Rectal smooth muscle tissue (tissue), 1 donor: ENCODE results near the gene EXOSC5.

Experiments used
- H3K27ac ChIP-seq: one replicate; pipeline ENCODE4 v1.7.0; 2013; ENCODE audit warnings: low read depth, low read length, inconsistent platforms
- H3K27me3 ChIP-seq: one replicate; pipeline ENCODE4 v1.7.0; 2013; ENCODE audit warnings: low read length; ENCODE audit not compliant: control insufficient read depth, insufficient read depth
- H3K36me3 ChIP-seq: one replicate; pipeline ENCODE4 v1.7.0; 2013; ENCODE audit warnings: low read length; ENCODE audit not compliant: control insufficient read depth, insufficient read depth
- H3K4me1 ChIP-seq: one replicate; pipeline ENCODE4 v1.7.0; 2013; ENCODE audit warnings: low read length; ENCODE audit not compliant: control insufficient read depth, insufficient read depth
- H3K4me3 ChIP-seq: one replicate; pipeline ENCODE4 v1.7.0; 2013; ENCODE audit warnings: low read length
- H3K9ac ChIP-seq: one replicate; pipeline ENCODE4 v1.7.0; 2013; ENCODE audit warnings: low read length

Gene EXOSC5

DNA sequence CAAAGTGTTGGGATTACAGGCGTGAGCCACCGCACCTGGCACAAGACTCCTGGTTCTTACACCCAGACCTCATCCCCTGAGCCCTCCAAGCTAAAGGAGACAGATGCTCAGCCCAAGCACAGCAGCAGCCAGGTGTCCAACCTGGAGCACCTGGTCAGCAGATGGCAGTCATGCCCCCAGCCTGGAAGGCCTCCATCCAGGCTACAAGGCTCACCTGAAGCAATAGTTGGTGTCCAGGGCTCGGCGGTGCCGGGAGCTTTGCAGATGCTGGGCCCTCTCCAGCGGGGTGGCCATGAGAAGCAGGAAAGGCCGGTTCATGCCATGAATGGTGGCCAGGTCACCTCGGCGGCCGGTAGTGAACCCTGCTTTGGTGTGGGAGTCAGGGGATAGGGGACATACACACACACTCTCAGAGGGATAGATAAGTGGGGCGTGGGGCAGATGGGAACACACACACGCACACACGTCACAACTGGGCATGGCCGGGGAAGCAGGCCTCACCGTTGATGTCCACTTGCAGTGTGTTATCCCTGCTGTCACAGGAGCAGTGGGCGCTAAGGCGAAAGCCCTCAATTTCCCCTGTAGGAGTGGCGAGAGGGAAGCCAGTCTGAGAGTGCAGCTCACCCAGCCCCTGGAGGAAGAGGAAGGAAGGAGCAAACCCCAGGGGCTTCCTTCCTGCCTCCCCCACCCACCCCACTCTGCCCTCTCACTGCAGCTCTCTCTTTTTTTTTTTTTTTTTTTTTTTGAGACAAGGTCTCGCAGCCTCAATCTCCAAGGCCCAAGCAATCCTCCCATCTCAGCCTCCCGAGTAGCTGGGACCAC lies 55.3 kb downstream of the EXOSC5 start:
- Histone ChIP-seq H3K4me3 (no peak overlapping the region), H3K27me3 (no peaks in the 10 kb centered on the region), H3K27ac (no peak overlapping the region)

DNA sequence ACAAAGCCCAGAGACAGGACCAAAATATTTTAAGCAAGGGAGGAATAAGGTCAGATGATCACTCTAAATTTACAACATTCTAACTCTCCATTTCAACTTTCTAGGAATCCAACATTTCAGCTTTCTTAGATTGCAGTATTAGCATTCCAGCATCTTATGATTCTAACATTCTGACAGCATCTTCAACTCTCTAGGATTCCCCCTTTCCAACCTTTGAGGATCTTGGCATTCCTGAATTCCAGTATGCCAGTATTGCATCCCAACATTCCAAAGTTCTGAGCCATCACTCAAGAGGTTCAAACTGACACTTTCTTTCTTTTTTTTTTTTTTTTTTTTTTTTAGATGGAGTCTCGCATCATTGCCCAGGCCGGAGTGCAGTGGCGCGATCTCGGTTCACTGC lies 57.2 kb downstream of the EXOSC5 start:
- Histone ChIP-seq H3K4me3 (no peak overlapping the region), H3K27me3 (no peaks in the 10 kb centered on the region), H3K4me1 (no peaks in the 10 kb centered on the region), H3K27ac (no peak overlapping the region), H3K9ac (no peak overlapping the region), H3K36me3 (peaks cover 13% of the 10 kb centered on the region)

More for the DNA sequence above, 55.3 kb downstream of the EXOSC5 start:
- H3K9ac ChIP-seq, result no peak overlapping the region
- peaks cover 14% of the 10 kb centered on the region for H3K36me3 ChIP-seq
- no peaks in the 10 kb centered on the region for H3K4me1 ChIP-seq
